HFFc6 (cell line): ENCODE measurements around the gene HABP4. TPM values are rescaled to one million over a fixed set of nuclear protein-coding genes. Genes with fewer than 3 reads are reported as not detected.

Experiments used
- DNase-seq: peaks from one replicate; pipeline ENCODE4 v3.0.0-alpha.2; 2018
- H3K27ac Mint-ChIP-seq: 2 replicates; pipeline ENCODE4 v1.8.0; 2020; ENCODE audit warnings: mild to moderate bottlenecking, mixed read lengths
- H3K27me3 Mint-ChIP-seq: 2 replicates; pipeline ENCODE4 v1.8.0; 2021; ENCODE audit warnings: mild to moderate bottlenecking, moderate library complexity, mixed read lengths; ENCODE audit not compliant: insufficient read depth
- H3K36me3 Mint-ChIP-seq: 2 replicates; pipeline ENCODE4 v1.8.0; 2021; ENCODE audit warnings: low read depth, mixed read lengths
- H3K4me1 Mint-ChIP-seq: 2 replicates; pipeline ENCODE4 v1.8.0; 2020; ENCODE audit warnings: low read depth, mixed read lengths
- H3K4me3 Mint-ChIP-seq: 2 replicates; pipeline ENCODE4 v1.8.0; 2020; ENCODE audit warnings: mild to moderate bottlenecking, moderate library complexity, mixed read lengths
- H3K9me3 Mint-ChIP-seq: 2 replicates; pipeline ENCODE4 v1.8.0; 2020; ENCODE audit warnings: mild to moderate bottlenecking, mixed read lengths
- CTCF ChIP-seq: fragments of 200-600 bp; sonication (generic); IDR thresholded peaks from 2 replicates; pipeline ENCODE4 v1.5.0; 2021; ENCODE audit warnings: antibody characterized with exemption, mild to moderate bottlenecking
- total RNA-seq, 6 experiments: library from RNA; stranded (reverse); fragmentation: NEBNext Ultra II Directional; extraction: Animal tissue kit (Norgen Biotek cat#: 25700); gene quantifications; 2 replicates in 1 of 6; 3 replicates in 5 of 6; pipeline ENCODE4 v1.2.3, GENCODE V29; 2021

The HABP4 gene
- total RNA-seq, 6 experiments from 2014 or later = 20.1 to 26.6 (median 24.9) TPM

GRCh38 chr9:96492993-96493531 is 43.1 kb downstream of the HABP4 start:
- Mint-ChIP-seq H3K9me3 (no peaks in the 10 kb centered on the region), H3K27ac (no peak overlapping the region), H3K4me1 (peaks cover 9% of the 10 kb centered on the region), H3K27me3 (no peaks in the 10 kb centered on the region; the same call in 1 of the 2 replicates), H3K36me3 (peaks cover 32% of the 10 kb centered on the region), H3K4me3 (no peak overlapping the region)
- DNase-seq = no peak
- no peak for TF ChIP-seq CTCF

GRCh38 chr9:96493757-96494156 is 43.8 kb downstream of the HABP4 start:
- Mint-ChIP-seq H3K4me1 (peaks cover 9% of the 10 kb centered on the region), H3K9me3 (no peaks in the 10 kb centered on the region), H3K27ac (no peak overlapping the region), H3K36me3 (peaks cover 25% of the 10 kb centered on the region), H3K27me3 (no peaks in the 10 kb centered on the region; the same call in 1 of the 2 replicates), H3K4me3 (no peak overlapping the region)
- DNase-seq = no peak
- no peak for TF ChIP-seq CTCF

GRCh38 chr9:96494215-96494800 is 44.3 kb downstream of the HABP4 start:
- no peaks in the 10 kb centered on the region; the same call in 1 of the 2 replicates for H3K27me3 Mint-ChIP-seq
- H3K4me3 Mint-ChIP-seq = no peak overlapping the region

GRCh38 chr9:96495341-96495740 is 45.4 kb downstream of the HABP4 start:
- H3K4me1 Mint-ChIP-seq = peaks cover 9% of the 10 kb centered on the region
- H3K9me3 Mint-ChIP-seq = no peaks in the 10 kb centered on the region
- H3K36me3 Mint-ChIP-seq = peaks cover 10% of the 10 kb centered on the region
- TF ChIP-seq CTCF = no peak
- H3K27ac Mint-ChIP-seq = peak overlapping the region; percentile 47
- peak; percentile 71 for DNase-seq
- H3K4me3 Mint-ChIP-seq = no peak overlapping the region
- no peaks in the 10 kb centered on the region; the same call in 1 of the 2 replicates for H3K27me3 Mint-ChIP-seq

More at GRCh38 chr9:96494215-96494800, 44.3 kb downstream of the HABP4 start:
- no peak for DNase-seq
- H3K4me1 Mint-ChIP-seq = peaks cover 9% of the 10 kb centered on the region
- H3K36me3 Mint-ChIP-seq = peaks cover 20% of the 10 kb centered on the region
- TF ChIP-seq CTCF = no peak
- H3K9me3 Mint-ChIP-seq = no peaks in the 10 kb centered on the region
- no peak overlapping the region for H3K27ac Mint-ChIP-seq

GRCh38 chr9:96496368-96497116 is 46.6 kb downstream of the HABP4 start:
- H3K36me3 Mint-ChIP-seq = peaks cover 9% of the 10 kb centered on the region
- H3K27ac Mint-ChIP-seq = no peak overlapping the region
- no peak for DNase-seq
- TF ChIP-seq CTCF = no peak
- H3K4me3 Mint-ChIP-seq = no peak overlapping the region
- no peaks in the 10 kb centered on the region; the same call in 1 of the 2 replicates for H3K27me3 Mint-ChIP-seq
- no peaks in the 10 kb centered on the region for H3K9me3 Mint-ChIP-seq
- H3K4me1 Mint-ChIP-seq = peaks cover 16% of the 10 kb centered on the region
